Activated naive CD8-positive, alpha-beta T cell treated with anti-CD3 and anti-CD28 coated beads for 36 hours (primary cell): ENCODE data around the gene MYT1. TPM values are rescaled to one million over a fixed set of nuclear protein-coding genes. Genes with fewer than 3 reads are reported as not detected.
"Not testable (repeated sequence)": the region's sequence is repeated elsewhere in the genome, so short reads cannot be mapped to it uniquely, and the experiment has no call there.

ENCODE experiments used
- DNase-seq: peaks from one replicate; pipeline ENCODE4 v3.0.0; 2021
- H3K27ac Mint-ChIP-seq: one replicate; pipeline ENCODE4 v1.8.0; 2022; ENCODE audit warnings: mild to moderate bottlenecking, moderate library complexity, mixed read lengths
- H3K27me3 Mint-ChIP-seq: one replicate; pipeline ENCODE4 v1.8.0; 2022; ENCODE audit warnings: mild to moderate bottlenecking, mixed read lengths
- H3K36me3 Mint-ChIP-seq: one replicate; pipeline ENCODE4 v1.8.0; 2021; ENCODE audit warnings: mild to moderate bottlenecking, mixed read lengths
- H3K4me1 Mint-ChIP-seq: one replicate; pipeline ENCODE4 v1.8.0; 2021; ENCODE audit warnings: mixed read lengths
- H3K4me3 Mint-ChIP-seq: one replicate; pipeline ENCODE4 v1.8.0; 2022; ENCODE audit warnings: mild to moderate bottlenecking, moderate library complexity, mixed read lengths
- H3K9me3 Mint-ChIP-seq: one replicate; pipeline ENCODE4 v1.8.0; 2022; ENCODE audit warnings: mixed read lengths
- total RNA-seq, 2 experiments: library from RNA; stranded (reverse); gene quantifications; one replicate each; pipeline ENCODE4 v1.2.3, GENCODE V29; 2021

MYT1 gene
- total RNA-seq, 2 experiments from 2014 or later = 0.44 TPM; not detected in 1

GRCh38 chr20:64133951-64134407, 30.3 kb upstream of the MYT1 start:
- no peaks in the 10 kb centered on the region for H3K4me1 Mint-ChIP-seq
- no peak overlapping the region for H3K27ac Mint-ChIP-seq
- H3K27me3 Mint-ChIP-seq = peaks cover 16% of the 10 kb centered on the region
- H3K9me3 Mint-ChIP-seq = no peaks in the 10 kb centered on the region
- H3K4me3 Mint-ChIP-seq = no peak overlapping the region
- H3K36me3 Mint-ChIP-seq = no peaks in the 10 kb centered on the region
- no peak for DNase-seq

- not testable (repeated sequence) for H3K4me1 Mint-ChIP-seq, H3K9me3 Mint-ChIP-seq, DNase-seq, H3K4me3 Mint-ChIP-seq, H3K27ac Mint-ChIP-seq, H3K27me3 Mint-ChIP-seq, H3K36me3 Mint-ChIP-seq
Observed at GRCh38 chr20:64134744-64135143, 29.5 kb upstream of the MYT1 start.

DNA sequence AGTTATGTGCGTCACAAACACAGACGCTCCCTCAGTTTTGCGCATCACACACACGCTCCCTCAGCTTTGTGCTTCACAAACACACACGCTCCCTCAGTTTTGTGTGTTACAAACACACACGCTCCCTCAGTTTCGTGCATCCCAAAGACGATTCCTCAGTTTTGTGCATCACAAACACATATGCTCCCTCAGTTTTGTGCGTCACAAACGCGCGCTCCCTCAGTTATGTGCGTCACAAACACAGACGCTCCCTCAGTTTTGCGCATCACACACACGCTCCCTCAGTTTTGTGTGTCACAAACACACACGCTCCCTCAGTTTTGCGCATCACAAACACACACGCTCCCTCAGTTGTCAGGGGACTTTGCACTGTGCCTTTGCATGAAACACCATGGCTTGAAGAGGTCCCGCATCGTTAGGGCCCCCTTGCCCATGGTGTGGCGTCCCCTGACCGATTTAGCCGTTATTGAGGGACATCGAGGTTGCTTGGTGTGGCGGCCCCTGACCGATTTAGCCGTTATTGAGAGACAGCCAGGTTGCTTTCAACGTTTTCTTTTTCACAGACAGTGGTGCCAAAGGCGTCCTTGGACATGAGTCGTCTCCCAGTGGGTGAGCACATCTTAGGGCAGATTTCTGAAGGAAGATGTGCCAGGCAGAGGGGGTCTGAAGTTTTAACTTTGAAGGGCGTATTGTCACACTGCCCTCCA, 28.1 kb upstream of the MYT1 start:
- Mint-ChIP-seq H3K4me1 (no peaks in the 10 kb centered on the region), H3K4me3 (no peak overlapping the region), H3K27me3 (no peaks in the 10 kb centered on the region), H3K27ac (no peak overlapping the region), H3K9me3 (no peaks in the 10 kb centered on the region), H3K36me3 (no peaks in the 10 kb centered on the region)
- DNase-seq = no peak

DNA sequence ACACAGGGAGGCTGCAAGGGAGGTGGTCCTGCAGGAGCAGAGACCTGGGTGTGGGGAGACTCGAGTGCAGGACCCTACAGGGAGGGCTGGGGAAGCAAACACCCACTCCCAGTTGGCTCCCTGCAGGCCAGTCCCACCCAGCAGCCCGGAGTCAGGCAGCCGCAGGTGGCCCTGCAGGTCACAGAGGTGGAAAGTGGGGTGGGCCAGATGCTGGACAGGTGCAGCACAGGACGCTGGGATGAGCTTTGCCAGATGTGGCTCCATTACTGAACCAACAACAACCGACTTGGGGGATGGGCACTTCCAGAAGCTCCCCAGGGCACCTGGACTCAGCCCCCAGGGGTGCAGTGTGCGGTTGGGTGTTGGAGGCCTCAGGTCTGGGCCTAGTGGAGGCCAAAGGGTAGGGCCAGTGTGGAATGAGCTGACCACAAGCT, 26.6 kb upstream of the MYT1 start:
- Mint-ChIP-seq H3K4me1 (no peaks in the 10 kb centered on the region), H3K36me3 (no peaks in the 10 kb centered on the region), H3K27me3 (peaks cover 6% of the 10 kb centered on the region), H3K27ac (no peak overlapping the region), H3K9me3 (no peaks in the 10 kb centered on the region), H3K4me3 (no peak overlapping the region)
- no peak for DNase-seq

- no peak for DNase-seq
- Mint-ChIP-seq H3K4me1 (no peaks in the 10 kb centered on the region), H3K36me3 (no peaks in the 10 kb centered on the region), H3K27me3 (peaks cover 6% of the 10 kb centered on the region), H3K4me3 (no peak overlapping the region), H3K9me3 (no peaks in the 10 kb centered on the region), H3K27ac (no peak overlapping the region)
Observed at GRCh38 chr20:64138276-64138815, 25.9 kb upstream of the MYT1 start.

GRCh38 chr20:64139199-64140060, 24.8 kb upstream of the MYT1 start:
- Mint-ChIP-seq H3K9me3 (peaks cover 6% of the 10 kb centered on the region), H3K36me3 (no peaks in the 10 kb centered on the region), H3K27ac (no peak overlapping the region), H3K27me3 (peaks cover 6% of the 10 kb centered on the region), H3K4me3 (no peak overlapping the region), H3K4me1 (no peaks in the 10 kb centered on the region)
- DNase-seq = no peak

- H3K27ac Mint-ChIP-seq = no peak overlapping the region
- peaks cover 12% of the 10 kb centered on the region for H3K9me3 Mint-ChIP-seq
- H3K27me3 Mint-ChIP-seq = peaks cover 6% of the 10 kb centered on the region
Observed at GRCh38 chr20:64140061-64140931, 24.0 kb upstream of the MYT1 start.

GRCh38 chr20:64140956-64141355, 23.3 kb upstream of the MYT1 start:
- Mint-ChIP-seq H3K4me1 (no peaks in the 10 kb centered on the region), H3K36me3 (no peaks in the 10 kb centered on the region), H3K9me3 (peaks cover 14% of the 10 kb centered on the region), H3K4me3 (no peak overlapping the region), H3K27me3 (peaks cover 8% of the 10 kb centered on the region), H3K27ac (no peak overlapping the region)
- DNase-seq = no peak

More at GRCh38 chr20:64140061-64140931, 24.0 kb upstream of the MYT1 start:
- H3K4me3 Mint-ChIP-seq = no peak overlapping the region
- no peaks in the 10 kb centered on the region for H3K36me3 Mint-ChIP-seq
- no peaks in the 10 kb centered on the region for H3K4me1 Mint-ChIP-seq
- no peak for DNase-seq

DNA sequence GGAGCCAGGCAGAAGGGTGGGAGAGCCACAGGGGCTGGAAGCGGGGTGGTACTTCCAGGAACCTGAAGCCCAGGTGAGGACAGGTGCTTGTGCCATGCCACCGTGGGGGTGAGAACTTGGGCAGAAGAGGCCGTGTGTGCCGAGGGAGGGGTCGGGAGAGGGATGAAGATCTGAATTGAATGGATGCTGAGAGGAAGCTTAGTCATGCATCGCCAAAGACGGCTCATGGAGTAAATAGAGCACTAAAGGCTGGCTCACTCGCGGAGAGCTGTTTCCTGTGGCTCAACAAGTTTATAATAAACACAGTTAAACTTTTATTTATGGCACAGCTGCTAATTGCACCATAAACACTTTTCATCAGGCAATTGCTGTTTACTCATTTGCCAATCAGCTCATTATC, 21.7 kb upstream of the MYT1 start:
- no peak overlapping the region for H3K4me3 Mint-ChIP-seq
- DNase-seq = no peak
- H3K36me3 Mint-ChIP-seq = no peaks in the 10 kb centered on the region
- H3K4me1 Mint-ChIP-seq = no peaks in the 10 kb centered on the region
- H3K27me3 Mint-ChIP-seq = peaks cover 14% of the 10 kb centered on the region
- peaks cover 14% of the 10 kb centered on the region for H3K9me3 Mint-ChIP-seq
- no peak overlapping the region for H3K27ac Mint-ChIP-seq

GRCh38 chr20:64143018-64143801, 21.0 kb upstream of the MYT1 start:
- Mint-ChIP-seq H3K27me3 (peaks cover 14% of the 10 kb centered on the region), H3K27ac (no peak overlapping the region), H3K36me3 (no peaks in the 10 kb centered on the region), H3K4me1 (no peaks in the 10 kb centered on the region), H3K9me3 (peaks cover 14% of the 10 kb centered on the region), H3K4me3 (no peak overlapping the region)
- DNase-seq = no peak

GRCh38 chr20:64144144-64144912, 19.9 kb upstream of the MYT1 start:
- no peaks in the 10 kb centered on the region for H3K36me3 Mint-ChIP-seq
- H3K4me3 Mint-ChIP-seq = no peak overlapping the region
- H3K27me3 Mint-ChIP-seq = peaks cover 14% of the 10 kb centered on the region
- no peaks in the 10 kb centered on the region for H3K4me1 Mint-ChIP-seq
- DNase-seq = no peak
- H3K9me3 Mint-ChIP-seq = peaks cover 14% of the 10 kb centered on the region
- H3K27ac Mint-ChIP-seq = no peak overlapping the region

DNA sequence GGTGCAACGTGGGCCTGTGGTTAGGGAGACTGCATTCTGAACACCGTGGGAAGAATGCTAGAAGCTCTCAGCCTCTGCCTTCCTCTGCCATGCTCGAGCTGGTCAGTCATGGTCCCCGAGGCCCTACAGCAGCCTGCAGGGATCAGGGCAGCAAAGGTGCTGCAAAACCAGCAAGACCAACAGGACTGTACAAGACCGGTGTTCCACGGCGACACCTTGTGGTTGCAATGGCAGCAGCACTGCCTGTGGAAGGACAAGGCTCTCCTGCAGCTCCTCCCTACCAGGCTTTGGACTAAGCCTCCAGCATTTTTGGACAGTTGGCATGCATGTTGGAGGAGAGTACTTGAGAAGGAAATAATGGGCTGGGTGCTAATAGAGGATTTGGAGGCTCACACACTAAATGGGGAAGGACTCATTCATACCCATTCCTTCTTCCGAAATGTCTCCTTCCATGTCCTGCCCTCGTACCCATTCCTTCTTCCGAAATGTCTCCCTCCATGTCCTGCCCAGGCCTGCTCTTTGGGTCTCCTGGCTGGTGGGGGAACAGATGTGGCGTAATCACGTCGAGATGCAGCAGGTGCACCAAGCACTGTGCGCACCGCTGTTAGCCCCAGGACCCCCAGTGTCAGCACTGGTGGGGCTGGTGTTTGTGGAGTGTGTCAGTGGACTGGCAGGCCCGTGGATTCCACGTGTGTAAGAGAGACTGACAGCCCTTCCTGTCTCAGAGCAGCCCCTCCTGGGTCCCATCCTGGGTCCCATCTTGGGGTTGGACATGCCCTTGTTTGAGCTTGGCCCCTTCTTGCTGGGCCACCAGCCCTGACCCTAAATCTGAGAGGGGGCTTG, 18.6 kb upstream of the MYT1 start:
- H3K27me3 Mint-ChIP-seq = peaks cover 14% of the 10 kb centered on the region
- no peak overlapping the region for H3K27ac Mint-ChIP-seq
- H3K4me1 Mint-ChIP-seq = no peaks in the 10 kb centered on the region
- H3K9me3 Mint-ChIP-seq = peaks cover 14% of the 10 kb centered on the region
- peak; percentile 17 for DNase-seq
- H3K4me3 Mint-ChIP-seq = no peak overlapping the region
- H3K36me3 Mint-ChIP-seq = no peaks in the 10 kb centered on the region
